Uterus (tissue), 2 donors: ENCODE results near the gene ATF7IP2.
"Not testable (repeated sequence)": the region's sequence is repeated elsewhere in the genome, so short reads cannot be mapped to it uniquely, and the experiment has no call there.

Experiments used
- POLR2A ChIP-seq, 2 donors: fragments of 450-650 bp; IDR thresholded peaks; one replicate each; pipeline ENCODE4 v1.6.1; 2016; ENCODE audit warnings: antibody characterized with exemption in 2 of 2, mild to moderate bottlenecking in 1 of 2, moderate library complexity in 1 of 2
- TF ChIP-seq, protein P1 (sequence below), 4 experiments: fragments of 200-600 bp in 2 of 4; fragments of 450-650 bp in 2 of 4; sonication (generic) in 2 of 4; IDR thresholded peaks; one replicate each; pipeline ENCODE4 v1.5.1; 2016 to 2019; ENCODE audit warnings: antibody characterized with exemption in 4 of 4, mild to moderate bottlenecking in 2 of 4, moderate library complexity in 1 of 4

DNA sequence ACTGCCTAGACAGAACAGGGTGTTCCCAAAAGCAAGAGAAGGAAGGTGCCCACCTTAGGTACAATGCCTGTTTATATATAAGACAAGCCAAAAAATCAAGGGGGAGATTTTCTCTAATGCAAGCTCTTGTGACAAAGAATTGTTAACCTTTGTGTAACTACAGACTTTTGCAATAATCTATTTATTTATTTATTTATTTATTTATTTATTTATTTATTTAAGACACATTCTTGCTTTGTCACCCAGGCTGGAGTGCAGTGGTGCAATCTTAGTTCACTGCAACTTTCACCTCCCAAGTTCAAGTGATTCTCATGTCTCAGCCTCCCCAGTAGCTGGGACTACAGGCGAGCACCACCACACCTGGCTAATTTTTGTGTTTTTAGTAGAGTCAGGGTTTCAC is 41.2 kb upstream of the ATF7IP2 start:
- TF ChIP-seq, protein P1, sequence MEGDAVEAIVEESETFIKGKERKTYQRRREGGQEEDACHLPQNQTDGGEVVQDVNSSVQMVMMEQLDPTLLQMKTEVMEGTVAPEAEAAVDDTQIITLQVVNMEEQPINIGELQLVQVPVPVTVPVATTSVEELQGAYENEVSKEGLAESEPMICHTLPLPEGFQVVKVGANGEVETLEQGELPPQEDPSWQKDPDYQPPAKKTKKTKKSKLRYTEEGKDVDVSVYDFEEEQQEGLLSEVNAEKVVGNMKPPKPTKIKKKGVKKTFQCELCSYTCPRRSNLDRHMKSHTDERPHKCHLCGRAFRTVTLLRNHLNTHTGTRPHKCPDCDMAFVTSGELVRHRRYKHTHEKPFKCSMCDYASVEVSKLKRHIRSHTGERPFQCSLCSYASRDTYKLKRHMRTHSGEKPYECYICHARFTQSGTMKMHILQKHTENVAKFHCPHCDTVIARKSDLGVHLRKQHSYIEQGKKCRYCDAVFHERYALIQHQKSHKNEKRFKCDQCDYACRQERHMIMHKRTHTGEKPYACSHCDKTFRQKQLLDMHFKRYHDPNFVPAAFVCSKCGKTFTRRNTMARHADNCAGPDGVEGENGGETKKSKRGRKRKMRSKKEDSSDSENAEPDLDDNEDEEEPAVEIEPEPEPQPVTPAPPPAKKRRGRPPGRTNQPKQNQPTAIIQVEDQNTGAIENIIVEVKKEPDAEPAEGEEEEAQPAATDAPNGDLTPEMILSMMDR (IDR thresholded peaks at IDR 0.05) = not testable (repeated sequence)
- not testable (repeated sequence) for TF ChIP-seq POLR2A (IDR thresholded peaks at IDR 0.05)
